GM21723 (cell line): ENCODE results near the gene JPH2.

Experiments
- ATAC-seq: cut with Tn5 transposase; IDR thresholded peaks from one replicate; pipeline ENCODE4 v1.9.1; 2021; ENCODE audit warnings: mild to moderate bottlenecking, moderate library complexity; ENCODE audit not compliant: unreplicated experiment

Gene JPH2

DNA sequence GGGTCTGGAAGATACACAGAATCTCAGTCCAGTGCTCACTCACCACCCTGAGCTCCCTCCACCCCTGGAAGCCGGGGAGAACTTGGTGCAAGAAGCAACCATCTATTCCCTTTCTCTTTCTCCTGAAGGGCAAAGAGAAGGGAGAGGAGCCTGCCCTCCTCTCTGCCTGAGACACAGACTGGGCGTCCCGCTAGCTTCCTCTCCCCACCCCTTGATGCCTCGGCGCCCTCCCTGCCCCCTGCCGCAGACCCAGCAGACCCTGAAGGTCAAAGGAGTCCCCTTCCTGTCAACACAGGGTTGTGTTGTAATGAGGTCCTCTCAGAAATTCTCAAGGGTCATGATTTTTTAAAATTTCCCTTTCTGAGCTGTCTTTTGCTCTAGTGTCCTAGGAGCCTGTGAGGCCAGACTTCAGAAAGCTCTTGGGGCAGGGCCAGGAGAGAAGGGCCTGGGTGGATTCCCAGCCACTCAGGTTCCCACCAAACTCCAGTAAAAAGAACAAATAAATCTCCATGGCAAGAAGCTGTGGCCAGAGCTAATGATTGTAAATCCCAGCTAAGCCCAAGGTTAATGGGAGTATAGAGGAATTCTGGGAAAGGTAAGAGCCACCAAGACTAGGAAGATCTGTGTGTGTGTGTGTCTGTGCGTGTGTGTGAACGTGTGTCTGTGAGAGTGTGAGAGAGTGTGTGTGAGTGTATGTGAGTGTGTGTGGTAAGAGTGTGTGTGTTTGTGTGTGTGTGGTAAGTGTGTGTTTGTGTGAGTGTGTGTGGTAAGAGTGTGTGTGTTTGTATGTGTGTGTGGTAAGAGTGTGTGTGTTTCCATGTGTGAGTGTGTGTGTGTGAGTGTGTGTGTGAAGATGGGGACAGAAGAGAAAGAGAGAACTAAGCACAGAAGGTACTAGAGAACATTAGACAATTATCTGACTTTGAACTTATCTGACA is 1.1 kb upstream of the JPH2 start:
- no peak for ATAC-seq

DNA sequence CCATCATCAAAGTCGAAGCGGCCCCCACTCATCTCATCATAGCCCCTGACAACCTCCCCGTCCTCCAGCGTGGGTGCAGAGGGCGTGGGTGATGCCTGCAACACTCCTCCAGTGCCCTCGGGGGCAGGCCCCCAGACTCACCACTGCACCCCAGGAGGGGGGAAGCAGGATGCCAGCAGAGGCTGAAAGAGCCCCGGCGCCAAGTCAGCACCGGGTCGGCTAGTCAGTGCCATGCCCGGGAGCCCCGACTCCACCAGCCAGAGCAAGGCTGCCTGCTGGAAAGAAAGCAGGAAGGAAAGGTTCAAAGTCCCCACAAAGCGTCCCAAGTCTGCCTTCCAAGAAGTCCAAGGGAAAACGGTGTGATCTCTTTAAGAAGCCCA is 324 bp downstream of the JPH2 start:
- no peak for ATAC-seq

DNA sequence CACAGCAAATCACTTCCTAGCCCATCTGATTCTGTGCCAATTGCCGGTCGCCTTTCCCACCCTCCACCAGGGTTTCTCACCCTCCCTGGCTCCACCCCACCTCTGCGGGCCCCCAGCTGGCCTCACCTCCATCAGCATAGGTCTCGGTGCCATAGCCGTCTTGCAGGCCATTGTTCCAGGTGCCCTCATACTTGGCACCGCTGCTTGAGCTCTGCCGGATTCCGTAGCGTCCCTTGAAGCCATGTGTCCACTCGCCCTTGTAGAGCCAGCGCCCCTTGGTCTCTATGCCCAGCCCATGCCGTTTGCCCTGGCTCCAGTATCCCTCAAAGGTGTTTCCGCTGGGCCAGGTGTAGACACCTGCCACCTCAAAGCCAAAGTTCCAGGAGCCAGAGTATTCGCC is 787 bp downstream of the JPH2 start:
- ATAC-seq: no peak

DNA sequence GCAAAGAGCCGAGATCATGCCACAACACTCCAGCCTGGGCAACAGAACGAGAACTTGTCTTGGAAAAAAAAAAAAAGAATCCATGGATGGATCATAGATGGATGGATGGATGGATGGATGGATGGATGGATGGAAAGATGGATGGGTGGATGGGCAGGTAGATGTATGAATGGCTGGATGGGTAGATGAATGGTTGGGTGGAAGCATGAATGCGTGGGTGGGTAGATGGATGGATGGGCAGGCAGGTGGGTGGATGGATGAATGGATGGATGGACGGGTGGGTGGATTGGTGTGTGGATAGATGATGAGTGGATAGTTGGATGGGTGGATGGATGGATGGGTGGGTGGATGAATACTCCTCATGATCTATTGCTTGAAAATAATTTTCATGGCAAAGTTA is 1.4 kb downstream of the JPH2 start:
- no peak for ATAC-seq

DNA sequence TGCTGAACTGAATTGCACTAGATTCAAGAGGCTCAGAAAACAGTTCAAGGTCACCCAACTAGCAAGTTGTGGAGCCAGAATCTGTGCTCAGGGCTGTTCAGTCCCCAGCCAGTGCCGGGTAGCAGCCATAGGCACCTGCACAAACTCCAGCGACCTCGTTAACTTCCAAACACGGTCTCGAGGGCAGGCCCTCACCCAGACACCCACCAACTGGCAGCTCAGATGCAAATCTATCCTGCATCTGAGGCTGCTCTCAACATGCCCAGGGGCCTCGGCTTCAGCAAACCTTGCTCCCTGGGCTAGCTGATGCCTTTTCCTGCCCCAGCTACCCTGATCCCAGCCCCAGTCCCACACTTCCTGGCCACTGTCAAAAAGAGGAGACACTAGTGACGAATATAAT is 3.7 kb downstream of the JPH2 start:
- no peak for ATAC-seq

DNA sequence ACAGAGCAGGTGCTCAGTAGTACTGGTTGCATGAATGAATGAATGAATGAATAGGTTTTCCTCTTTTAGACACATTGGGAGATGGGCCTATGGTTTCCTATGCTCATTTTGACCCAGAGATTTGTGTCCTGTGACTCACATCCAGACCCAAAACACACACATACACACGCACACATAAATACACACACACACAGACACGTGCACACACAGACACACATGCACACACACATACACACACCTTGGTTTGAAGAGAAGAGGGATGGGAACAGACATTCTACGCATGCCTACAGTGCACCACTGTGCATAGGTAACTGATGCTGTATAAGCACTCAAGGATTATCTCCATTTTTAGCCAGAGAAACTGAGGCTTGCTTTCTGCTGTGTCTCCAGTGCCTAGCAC is 4.1 kb downstream of the JPH2 start:
- ATAC-seq: no peak

DNA sequence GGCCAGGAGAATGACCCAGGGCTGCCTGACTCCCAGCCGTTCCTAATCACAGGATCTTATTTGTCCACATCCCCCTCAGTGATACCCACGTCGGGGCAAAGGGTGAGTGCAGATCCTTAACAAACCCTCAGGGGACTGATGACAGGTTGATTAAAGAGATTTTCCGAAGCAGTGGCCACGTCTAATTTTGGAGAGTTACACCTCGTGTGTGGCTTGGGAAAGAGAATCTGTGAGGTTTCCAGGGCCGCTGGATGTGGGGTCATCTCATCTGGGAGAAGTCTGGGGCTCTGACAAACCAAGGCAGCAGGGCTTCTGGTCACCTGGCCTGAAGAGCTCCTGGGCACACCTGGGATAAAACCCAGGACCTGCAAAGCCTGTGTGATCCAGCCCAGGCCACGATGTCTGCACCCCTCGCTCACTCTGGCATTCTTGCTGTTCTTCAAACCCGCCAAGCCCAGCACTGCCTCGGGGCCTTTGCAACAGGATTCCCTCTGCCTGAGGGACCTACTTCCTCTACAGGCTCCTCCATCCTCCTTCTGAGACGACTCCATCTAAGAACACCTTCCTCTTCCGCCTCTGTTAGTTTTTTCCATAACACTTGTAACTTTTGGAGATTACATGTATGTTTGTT is 4.7 kb downstream of the JPH2 start:
- no peak for ATAC-seq

DNA sequence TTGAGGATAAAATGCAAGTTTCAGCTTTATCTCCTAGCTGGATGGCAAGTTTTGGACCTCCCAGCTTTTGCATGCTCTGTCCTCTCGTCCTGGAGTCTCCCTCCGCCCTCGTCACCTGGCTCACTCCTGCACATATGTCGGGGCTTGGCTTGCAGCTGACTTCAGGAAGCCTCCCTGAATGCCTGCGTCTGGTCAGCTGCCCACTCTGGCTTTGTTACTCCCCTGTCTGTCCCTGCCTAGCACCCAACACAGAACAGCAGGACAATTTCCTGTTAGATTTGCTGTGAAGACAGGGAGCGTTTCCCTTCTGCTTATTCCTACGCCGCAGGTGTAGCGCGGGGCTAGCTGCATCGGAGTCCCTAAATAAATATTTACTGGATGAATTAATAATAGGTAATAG is 5.4 kb downstream of the JPH2 start:
- ATAC-seq: no peak

DNA sequence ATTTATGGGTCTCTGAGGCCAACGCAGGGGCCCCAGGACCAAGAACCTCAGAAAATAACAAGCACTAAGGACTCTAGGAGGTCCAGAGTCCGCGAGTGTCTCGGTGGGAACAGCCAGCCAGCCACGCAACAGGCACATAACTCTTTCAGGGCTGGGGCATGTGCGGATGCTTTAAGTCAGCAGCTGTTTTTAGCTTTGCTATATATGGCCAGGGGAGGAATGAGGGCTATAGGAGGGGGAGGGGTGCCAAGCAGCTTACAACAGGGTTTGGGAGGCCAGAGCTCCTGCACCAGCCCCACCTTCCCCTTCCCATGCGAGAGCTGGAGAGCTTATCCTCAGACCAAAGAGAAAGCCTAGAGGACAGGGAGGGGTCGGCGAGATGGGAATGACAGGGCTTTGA is 6.2 kb downstream of the JPH2 start:
- ATAC-seq: no peak

DNA sequence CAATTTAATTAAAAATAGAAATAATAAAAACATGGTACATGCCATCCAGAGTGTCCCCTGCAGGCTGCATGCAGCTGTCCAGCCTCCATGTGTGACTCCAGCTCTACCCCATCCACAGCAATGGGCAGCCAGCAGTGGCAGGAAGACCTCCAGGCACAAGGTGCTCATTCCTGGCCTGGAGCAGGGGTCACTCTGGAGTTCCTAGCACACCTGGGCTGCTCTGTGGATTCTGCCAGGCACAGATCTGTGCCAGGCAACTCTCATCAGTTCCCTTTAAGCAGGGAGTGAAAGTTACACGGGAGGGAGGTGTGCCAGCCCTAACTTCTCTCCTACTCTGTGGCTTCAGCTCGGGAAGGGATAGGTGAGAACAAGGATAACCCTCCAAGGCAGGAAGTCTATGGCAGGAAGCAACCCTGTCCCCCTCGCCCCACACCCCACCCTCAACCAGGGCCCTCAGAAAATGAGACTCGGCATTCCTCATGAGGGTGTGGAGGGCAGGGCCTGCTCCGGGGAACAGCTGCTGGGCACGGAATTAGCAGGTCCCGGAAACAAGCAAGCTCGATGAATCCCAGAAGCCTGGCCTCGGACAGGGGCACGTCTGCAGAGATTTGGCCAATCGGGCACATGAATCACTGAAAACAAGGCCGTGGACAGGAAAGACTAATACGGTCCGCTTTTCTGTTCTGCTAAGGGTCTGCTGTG is 10.0 kb downstream of the JPH2 start:
- ATAC-seq: no peak

DNA sequence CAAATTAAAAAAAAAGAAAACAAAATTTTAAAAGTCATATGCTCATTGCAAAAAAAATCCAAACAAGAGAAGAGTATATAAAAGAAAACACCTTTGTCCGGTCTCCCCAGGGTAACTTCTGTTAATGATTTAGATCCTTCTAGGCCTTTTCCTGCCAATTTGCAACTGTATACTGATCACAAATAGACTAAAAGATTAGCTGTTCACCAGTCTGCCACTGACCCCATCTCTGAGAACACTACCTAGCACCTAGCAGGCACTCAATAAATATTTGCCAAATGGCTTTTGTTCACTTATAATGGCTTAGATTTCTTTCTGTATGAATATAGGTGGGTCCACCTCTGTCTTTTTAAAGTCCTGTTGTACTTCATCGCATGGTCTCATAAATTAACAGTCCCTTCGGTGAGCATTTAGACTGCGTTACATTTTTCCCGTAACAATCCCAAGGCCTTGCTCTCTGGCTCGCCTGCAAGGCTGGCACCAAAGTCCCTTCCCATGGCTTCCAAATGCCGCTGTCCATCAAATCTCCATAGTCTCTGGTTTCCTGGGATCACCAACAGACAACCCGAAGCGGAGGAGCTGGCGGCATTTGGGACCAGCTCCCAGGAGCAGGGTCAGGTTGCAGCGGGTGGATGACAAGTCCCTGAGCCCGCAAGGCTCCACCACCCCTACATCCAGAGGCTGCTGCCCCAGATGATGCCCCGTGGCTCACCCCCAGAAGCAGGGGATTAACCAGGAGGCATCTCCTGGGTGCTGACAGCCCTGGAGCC is 11.8 kb downstream of the JPH2 start:
- no peak for ATAC-seq

DNA sequence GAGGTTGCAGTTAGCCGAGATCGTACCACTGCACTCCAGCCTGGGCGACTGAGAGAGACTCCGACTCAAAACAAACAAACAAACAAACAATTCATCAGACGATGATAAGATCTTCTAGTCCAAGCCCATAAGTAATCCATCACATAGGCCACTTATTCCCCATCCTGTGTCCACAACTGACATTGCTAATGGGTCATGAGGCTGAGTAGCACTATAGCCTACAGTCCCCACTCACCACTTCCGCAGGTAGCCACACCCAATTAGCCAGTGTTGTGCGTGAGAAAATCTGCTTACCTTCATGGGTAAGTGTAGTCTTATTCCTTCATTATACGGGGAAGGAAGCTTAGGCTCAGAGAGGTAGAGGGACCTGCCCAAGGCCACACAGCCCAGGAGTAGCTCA is 13.1 kb downstream of the JPH2 start:
- no peak for ATAC-seq

DNA sequence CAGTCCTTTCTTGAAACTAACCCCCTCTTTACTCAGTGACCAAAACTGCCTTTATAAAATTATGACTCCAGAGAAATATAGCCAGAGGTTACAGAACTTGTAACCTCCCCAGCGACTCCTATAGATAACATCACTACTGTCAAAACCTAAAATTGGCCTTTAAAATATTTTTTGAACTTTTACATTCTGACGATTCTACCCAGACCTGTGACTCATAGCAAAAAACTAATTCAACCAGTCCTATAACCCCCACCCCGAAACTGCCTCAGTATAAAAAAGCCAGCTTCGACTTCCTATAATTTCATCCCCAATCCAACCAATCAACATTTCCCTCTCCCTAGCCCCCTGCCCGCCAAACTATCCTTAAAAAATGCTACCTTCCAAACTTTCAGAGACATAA is 13.9 kb downstream of the JPH2 start:
- ATAC-seq: no peak

DNA sequence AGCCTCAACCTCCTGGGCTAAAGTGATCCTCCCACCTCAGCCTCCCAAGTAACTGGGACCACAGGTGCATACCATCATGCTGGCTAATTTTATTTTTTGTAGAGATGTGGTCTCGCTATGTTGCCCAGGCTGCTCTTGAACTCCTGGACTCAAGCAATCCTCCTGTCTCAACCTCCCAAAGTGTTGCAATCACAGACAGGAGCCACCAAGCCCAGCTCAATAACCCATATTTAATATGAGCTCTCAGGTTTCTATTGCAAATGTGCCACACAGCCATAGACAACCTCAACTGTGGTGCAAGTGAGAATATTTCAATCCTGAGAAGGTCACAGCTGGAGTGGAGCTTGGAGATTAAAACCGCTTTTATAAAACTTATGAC is 14.4 kb downstream of the JPH2 start:
- no peak for ATAC-seq

DNA sequence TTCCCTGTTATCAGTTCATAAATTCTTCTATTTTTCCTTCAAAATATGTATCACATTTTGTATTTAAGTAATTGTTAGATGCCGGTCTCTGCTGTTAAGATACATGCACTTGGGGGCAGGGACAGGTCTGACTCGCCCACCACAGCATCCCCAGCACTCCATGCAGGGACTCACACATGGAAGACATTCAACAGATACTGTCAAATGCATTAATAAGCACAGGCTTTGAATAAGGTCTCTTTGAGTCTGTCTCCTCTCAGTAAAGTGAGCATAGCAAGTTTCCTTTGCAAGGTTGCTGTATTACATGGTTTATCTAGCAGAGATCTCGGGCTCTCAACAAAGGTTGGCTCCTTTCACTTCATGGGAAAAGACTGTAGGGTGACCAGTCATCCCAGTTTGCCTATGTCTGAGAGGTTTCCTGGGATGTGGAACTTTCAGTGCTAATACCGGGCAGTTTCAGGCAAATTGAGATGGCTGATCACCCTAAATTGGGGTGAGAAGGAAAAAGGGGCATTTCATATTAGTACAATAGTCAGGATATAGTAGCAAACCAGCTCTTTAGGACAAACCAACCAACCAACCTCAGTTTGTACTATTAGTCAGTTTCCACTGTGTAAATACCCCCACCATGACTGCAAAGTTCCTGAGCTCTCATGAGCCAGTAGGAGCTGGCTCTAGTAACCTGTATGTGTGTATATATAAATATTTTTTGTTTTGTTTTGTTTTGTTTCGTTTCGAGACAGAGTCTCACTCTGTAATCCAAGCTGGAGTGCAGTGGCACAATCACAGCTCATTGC is 15.0 kb downstream of the JPH2 start:
- ATAC-seq: no peak

DNA sequence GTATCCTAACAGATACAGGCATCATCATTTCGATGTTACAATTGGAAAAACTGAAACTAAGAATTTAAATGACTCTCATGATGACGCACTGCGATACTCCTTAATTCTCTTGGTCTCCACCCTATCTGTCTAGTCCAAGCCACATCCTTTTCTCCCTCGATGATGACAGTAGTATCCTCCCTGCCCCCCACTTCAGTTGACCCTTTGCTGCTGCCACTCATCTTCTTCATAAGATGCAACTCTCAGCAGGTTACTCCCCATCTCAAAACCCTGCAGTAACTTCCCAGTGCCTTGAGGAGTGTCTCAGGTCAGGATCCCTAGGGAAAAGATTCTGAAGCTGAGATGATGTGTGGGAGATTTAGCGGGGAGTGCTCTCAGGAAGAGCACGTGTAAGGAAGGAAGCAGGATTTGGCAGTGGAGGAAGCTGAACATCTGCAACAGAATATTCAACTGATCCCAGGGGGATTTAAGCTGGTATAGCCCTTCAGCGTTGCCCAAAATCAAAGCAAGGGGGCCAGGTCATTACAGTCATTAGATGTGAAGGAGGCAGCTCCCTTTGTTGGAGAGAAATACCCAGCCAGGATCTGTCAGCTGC is 16.1 kb downstream of the JPH2 start:
- ATAC-seq: no peak

DNA sequence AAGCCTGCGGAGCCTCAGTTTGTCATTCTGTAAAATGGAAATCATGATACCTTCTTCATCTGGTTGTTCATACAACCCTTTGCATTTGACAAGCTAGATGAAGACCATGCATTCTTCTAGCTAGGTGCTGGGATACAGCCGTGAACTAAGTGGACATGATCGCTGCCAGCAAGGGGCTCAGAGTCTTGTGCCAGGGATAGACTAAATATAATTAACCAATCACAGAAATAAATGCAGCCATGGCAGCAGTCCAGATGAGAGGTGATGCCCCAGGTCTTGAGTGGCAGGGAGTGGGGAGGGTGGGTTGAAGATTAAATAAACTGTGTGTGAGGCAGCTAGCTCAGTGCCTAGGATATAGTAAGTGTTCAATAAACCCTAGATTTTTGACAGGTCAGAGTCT is 19.3 kb downstream of the JPH2 start:
- ATAC-seq: no peak

DNA sequence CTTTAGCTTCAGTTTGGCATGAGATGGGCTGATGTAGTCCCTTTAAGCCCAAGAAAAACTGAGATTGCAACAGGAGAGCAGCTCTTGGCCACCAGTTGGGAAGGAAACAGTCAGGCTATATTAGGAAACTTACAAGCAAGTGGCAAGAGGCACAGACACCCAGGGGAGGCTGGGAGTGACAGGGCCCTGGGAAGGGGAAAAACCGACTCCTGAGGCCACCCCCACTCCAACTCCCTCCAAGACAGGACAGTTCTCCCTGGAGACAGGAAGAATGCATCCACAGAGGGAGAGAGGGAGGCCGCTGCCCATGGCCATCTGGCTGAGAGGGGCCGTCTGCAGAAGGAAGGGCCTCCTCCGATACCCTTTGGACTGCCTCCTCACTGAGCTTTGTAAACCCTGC is 20.5 kb downstream of the JPH2 start:
- ATAC-seq: no peak

DNA sequence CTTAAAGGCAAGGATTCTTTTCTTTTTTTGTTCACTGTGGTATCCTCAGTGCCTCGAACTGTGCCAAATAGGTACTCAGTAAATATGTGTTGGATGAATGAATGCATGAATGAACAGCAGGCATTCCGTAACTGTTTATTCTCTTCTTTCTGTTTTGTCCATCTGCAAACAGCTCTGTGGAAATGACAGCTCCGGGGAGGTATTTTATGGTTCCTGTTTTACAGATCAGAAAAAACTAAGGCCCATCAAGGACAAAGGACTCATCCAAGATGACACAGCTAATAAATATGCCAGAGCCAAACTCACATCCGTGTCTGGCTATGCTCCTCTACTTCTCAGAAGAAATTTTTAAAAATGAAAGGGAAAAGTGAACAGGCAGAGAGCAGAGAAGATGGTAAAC is 21.0 kb downstream of the JPH2 start:
- no peak for ATAC-seq

DNA sequence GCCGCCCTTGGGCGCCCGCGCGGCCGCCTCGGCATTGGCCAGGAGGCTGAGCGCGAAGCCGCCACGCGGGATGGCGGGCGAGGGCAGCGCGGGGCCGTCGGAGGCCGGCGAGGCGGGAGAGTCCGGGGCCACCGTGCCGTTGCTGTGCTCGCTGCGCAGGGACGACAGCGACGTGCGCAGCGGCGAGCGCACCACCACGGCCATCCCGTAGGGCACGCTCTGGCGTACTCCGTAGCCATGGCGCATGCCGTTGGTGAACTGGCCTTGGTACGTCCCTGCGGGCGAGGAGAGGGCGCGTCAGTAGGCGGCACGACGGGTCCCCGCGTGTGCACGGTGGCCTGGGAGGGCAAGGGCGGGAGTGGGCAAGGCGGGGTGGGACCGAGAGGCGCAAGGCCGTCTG is 26.9 kb downstream of the JPH2 start:
- no peak for ATAC-seq
